Motor neuron (in vitro differentiated cells): ENCODE results near the gene HES7. TPM values are rescaled to one million over a fixed set of nuclear protein-coding genes. Genes with fewer than 3 reads are reported as not detected.

Experiments
- ATAC-seq, 8 experiments: fragments of 200-7000 bp; cut with Tn5 transposase; replicated peaks in 6 of 8; 2 replicates each; pipeline ENCODE4 v1.8.0; 2021; ENCODE audit warnings: mild to moderate bottlenecking in 8 of 8, moderate library complexity in 8 of 8
- H3K27ac ChIP-seq, 2 donors: fragments of 250-450 bp; sonication (Bioruptor Pico); 2 replicates each; pipeline ENCODE4 v1.9.0; 2021; ENCODE audit warnings: antibody characterized with exemption in 2 of 2, mild to moderate bottlenecking in 2 of 2, moderate library complexity in 1 of 2
- H3K4me1 ChIP-seq, 2 donors: fragments of 250-450 bp; sonication (Bioruptor Pico); replicated peaks in 1 of 2; 2 replicates each; pipeline ENCODE4 v1.6.1; 2021; ENCODE audit warnings: antibody characterized with exemption in 2 of 2, mild to moderate bottlenecking in 2 of 2, moderate library complexity in 1 of 2
- H3K4me3 ChIP-seq, 5 donors: fragments of 250-450 bp; sonication (Bioruptor Pico); 2 replicates each; pipeline ENCODE4 v1.9.0; 2021; ENCODE audit warnings: antibody characterized with exemption in 5 of 5, mild to moderate bottlenecking in 5 of 5, moderate library complexity in 4 of 5
- WGBS, 10 experiments: fragments of 450-650 bp; shearing (Covaris generic); methylation state at CpG; one replicate each; pipeline ENCODE4 v1.0.0; 2022; 5-methylcytosine and 5-hydroxymethylcytosine counted together
- in situ Hi-C, 9 experiments: fragments of 400-800 bp; cut with MboI; loops; one replicate each; pipeline ENCODE4 v1.15.0; 2021; ENCODE audit warnings: low sequenced_read_pairs in 9 of 9, low pct_unique_long_range_greater_than_20kb in 2 of 9; ENCODE audit not compliant: unreplicated experiment in 9 of 9
- total RNA-seq, 8 experiments: library from RNA; unstranded; fragments of 300-600 nt; gene quantifications; 2 replicates each; pipeline versions ENCODE4 v1.2.3 to v1.2.4, GENCODE V29; 2022

HES7 gene
- total RNA-seq, 8 experiments from 2014 or later = 0.31 to 4.0 (median 1.4) TPM; not detected in 1

DNA sequence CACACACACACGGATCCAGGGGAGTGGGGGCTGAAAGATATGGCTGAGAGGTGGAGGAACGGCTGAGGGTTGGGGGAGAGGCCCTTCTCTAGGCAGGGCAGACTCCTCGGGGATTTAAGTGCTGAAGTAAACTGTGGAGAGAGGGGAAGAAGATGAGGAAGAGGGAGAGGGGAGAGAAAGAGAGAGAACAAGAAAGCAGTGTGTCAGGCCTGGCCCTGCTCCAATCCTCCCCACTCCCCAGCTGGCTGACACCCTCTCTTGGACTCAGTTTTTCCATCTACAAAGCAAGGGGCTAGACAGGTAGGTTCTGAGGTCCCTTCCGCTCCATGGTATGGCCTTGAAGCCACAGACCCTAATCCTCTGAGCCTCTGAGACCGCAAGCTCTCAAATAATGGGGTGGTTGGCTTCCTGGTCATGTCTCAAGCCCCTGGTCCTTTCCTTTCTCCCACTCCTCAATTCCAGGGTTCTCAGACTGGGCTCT lies 36.9 kb upstream of the HES7 start:
- ATAC-seq = no peak
- peaks cover 23 to 33% of the 10 kb centered on the region in 2 donors for H3K4me1 ChIP-seq
- in situ Hi-C loops = no loop called here
- 20 to 100% (median 94%) methylated on average over 1 to 2 of the region's 5 CpGs; no CpG with 5 or more reads in 4 of the 10 experiments for WGBS, 10 experiments
- H3K4me3 ChIP-seq = peak overlapping the region; percentile 62 to 100 (median 99)
- H3K27ac ChIP-seq = peak overlapping the region in 1 of 2 donors; percentile 100

DNA sequence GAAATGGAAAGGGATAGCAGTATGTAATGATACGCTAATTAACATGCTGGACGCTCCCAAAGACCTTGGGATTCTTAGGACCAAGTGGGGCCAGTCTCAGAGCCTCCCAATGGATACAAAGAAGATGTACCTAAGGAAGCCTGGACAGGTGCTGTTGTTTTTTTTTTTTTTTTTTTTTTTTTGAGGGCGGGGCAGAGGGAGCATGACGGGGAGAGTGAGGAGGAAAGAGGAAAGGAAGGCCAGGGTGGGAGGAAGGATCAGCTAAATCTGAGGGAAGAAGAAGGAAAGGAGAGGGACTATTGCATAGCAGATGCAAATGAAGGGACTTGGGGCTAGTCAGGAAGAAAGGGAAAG lies 36.3 kb upstream of the HES7 start:
- Histone ChIP-seq H3K4me3 (peak overlapping the region; percentile 62 to 100 (median 99)), H3K4me1 (peaks cover 23 to 39% of the 10 kb centered on the region in 2 donors), H3K27ac (peak overlapping the region in 1 of 2 donors; percentile 100)
- ATAC-seq = no peak
- in situ Hi-C loops = no loop called here
- WGBS, 10 experiments = 20 to 100% (median 80%) methylated on average over 1 to 4 of the region's 4 CpGs; no CpG with 5 or more reads in 1 of the 10 experiments

DNA sequence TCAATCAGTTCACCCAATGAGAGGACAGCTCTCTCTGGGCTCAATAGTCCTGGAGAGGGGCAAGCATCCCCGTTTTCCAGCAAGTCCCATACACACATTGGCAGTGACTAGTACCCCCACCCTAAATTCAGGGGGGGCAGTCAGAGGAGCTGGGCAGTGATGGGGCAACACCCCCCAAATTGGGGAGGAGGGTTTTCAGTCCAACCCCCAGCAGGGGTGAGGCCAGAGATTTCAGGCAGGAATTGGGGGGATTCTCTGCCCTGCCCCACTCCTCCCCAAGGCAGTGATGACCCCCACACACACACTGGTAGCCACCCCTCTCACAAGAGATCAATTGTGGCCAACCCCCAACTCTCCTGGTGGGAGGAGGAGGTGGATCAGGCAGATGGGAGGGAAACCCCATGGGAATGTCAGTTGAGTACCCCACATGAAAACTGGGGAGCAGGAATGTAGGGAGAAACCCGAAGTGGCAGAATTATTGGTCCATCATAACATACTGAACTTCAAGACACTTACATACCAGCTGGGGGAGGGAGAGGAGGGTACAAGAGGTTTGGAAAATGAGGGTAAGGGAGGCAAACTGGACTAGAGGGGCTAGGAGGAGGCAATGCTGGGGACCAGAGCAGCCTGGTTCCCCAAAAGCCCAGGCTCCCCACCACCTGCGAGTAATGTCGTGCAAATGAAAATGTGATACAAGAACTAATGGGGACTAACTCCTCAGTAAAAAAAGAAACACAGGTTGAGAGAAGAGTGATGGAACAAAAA lies 35.7 kb upstream of the HES7 start:
- in situ Hi-C loops = no loop called here
- Histone ChIP-seq H3K4me3 (peak overlapping the region in 3 of 5 donors; percentile 82 to 100 (median 100)), H3K27ac (no peak overlapping the region), H3K4me1 (peaks cover 21 to 36% of the 10 kb centered on the region in 2 donors)
- 60 to 94% (median 74%) methylated on average over 1 to 3 of the region's 4 CpGs; no CpG with 5 or more reads in 2 of the 10 experiments for WGBS, 10 experiments
- ATAC-seq = no peak

DNA sequence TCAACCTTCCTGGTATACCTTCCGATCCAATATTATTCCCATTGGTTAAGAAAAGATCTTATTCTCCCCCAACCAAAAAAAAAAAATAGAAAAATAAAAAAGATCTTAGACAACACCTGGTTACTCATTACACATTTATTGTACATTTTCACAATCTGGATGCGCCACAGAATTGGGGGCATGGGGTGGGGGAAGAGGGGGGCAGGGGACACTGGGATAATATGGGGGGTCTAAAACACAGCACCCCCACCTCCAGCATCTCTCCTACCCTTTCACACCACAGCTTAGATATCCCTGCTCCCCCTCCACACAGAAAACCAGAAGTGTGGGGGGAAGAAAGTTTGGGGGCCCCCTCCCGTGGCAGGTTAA lies 35.1 kb upstream of the HES7 start:
- in situ Hi-C loops = no loop called here
- 0 to 100% (median 86%) methylated on average over 1 of the region's 3 CpGs; no CpG with 5 or more reads in 6 of the 10 experiments for WGBS, 10 experiments
- Histone ChIP-seq H3K4me1 (peaks cover 17 to 34% of the 10 kb centered on the region in 2 donors), H3K4me3 (peak overlapping the region in 3 of 5 donors; percentile 3 to 100 (median 9)), H3K27ac (no peak overlapping the region)
- no peak for ATAC-seq

DNA sequence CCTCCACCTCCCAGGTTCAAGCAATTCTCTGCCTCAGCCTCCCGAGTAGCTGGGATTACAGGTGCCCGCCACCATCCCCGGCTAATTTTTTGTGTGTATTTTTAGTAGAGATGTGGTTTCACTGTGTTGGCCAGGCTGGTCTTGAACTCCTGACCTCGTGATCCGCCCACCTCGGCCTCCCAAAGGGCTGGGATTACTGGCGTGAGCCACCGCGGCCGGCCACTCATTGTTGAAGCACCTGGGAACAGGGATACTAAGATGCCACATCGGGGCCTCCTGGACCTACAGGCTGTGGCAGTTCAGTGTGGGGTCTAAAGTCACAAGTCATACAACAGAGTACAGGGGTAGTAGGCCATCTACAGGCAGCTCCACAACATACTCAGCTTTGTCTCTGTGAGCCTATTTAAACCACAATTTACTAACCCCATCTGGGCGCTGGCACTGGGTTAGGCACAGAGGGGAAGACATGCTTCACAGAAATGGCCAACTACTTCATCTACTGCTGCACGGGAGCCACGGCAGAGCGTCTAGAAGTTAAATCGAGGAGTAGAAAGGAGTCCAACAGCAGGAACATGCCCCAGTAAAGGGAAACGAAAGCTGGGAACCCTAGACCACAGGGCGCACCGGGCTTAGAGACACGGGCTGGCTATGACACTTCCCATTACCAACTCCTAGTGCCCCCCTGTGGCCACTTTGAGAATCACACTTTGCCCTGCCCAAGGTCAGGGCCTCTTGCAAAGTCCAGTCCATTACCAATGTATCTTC lies 34.5 kb upstream of the HES7 start:
- Histone ChIP-seq H3K27ac (no peak overlapping the region), H3K4me3 (peak overlapping the region in 3 of 5 donors; percentile 3 to 9 (median 9)), H3K4me1 (peaks cover 11 to 32% of the 10 kb centered on the region in 2 donors)
- WGBS, 10 experiments = 0 to 100% (median 33%) methylated on average over 1 to 19 of the region's 20 CpGs; no CpG with 5 or more reads in 2 of the 10 experiments
- in situ Hi-C loops = no loop called here
- ATAC-seq = peak in 2 of 8 experiments; percentile 1 to 2

DNA sequence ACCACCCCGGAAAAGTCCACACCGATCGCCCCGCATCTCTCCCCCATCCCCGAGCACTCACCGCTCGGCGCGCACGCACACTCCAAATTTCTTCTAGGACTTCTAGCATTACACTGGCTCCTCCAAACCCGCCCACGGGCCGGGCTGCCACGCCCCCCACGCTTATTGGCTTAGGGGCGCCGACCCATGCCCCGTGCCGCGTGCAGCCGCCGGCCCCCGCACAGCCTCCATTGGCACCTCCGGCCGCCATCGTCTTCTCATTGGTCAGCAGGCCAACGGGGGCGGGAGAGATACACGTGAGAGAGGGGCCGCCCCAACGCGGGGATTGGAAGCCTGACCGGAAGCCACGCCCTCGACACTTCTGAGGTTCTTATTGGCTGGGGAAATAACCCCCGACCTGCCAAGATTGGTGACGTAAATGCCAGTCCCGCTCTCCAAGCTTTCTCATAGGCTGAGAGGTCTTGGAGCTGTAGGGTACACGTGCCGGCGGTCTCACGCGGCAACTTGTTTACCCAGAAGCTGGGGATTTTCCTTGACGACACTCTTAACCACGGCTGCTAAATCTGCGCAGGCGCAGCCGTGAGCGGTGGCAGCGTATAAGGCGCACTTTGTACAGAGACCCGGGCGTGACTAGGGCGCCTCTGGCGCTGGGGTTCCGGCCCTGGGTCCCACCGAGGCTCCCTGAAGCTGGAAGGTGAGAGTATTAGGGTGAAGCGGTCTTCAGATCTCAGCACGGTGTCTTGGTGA lies 32.5 kb upstream of the HES7 start:
- ATAC-seq = peak; percentile 43 to 78 (median 71)
- H3K4me1 ChIP-seq = peaks cover 17 to 36% of the 10 kb centered on the region in 2 donors
- peak overlapping the region; percentile 92 to 93 for H3K27ac ChIP-seq
- 0 to 2% (median 0%) methylated on average over 2 to 13 of the region's 59 CpGs; no CpG with 5 or more reads in 3 of the 10 experiments for WGBS, 10 experiments
- in situ Hi-C loops = no loop called here
- H3K4me3 ChIP-seq = peak overlapping the region; percentile 44 to 66 (median 50)

DNA sequence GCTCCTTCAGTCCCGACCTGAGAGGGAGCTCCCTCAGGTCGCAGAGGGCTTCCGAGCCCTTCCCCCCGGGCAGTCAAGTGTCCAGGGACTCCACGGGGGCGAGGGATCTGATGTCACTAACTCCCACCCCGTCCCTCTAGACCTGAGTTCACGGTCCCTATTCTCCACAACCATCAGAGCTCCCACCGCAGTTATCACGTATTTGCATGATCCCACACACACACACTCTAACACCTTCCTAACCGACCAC lies 32.0 kb upstream of the HES7 start:
- WGBS, 10 experiments = 0% methylated on average over 1 to 4 of the region's 11 CpGs; no CpG with 5 or more reads in 6 of the 10 experiments
- H3K4me1 ChIP-seq = peaks cover 17 to 32% of the 10 kb centered on the region in 2 donors
- peak overlapping the region; percentile 44 to 66 (median 50) for H3K4me3 ChIP-seq
- peak overlapping the region; percentile 79 to 81 for H3K27ac ChIP-seq
- no peak for ATAC-seq
- in situ Hi-C loops = no loop called here

DNA sequence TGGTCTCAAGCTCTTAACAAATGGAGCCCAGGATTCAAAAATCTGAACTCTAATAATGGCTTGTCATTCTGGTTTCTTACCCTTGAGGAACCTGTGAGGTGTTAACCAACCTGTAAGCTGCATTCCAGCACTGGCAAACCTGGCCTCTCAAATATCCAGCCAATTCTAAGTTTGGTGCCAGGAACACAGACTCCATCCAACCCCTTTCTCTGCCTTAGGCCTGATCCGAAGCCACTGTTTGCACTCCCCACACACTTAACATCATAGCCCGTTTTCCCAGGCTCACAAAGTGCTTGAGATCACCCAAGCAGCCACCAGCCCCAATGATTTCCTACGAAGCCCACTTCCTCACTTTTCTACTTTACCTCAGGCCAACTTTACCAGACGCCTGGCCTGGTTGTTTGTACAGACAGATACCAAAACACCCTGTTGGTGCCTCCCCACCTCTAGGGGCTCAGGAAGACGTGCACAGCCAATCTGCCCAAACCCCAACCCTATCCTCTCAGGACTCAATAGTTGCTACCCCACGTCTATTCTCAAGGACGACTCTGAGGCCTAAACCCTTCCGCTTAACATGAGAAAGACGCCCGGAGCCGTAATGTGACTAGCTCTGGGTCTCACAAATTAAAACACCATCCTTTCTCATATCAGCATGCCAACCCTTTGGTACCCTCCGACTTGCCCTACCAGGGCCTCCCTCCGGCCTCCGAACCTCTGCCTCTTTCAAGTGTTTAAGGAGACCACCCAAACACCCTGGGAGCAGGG lies 31.5 kb upstream of the HES7 start:
- in situ Hi-C loops = no loop called here
- WGBS, 10 experiments = 7 to 67% (median 27%) methylated on average over 1 to 11 of the region's 14 CpGs; no CpG with 5 or more reads in 2 of the 10 experiments
- H3K4me3 ChIP-seq = peak overlapping the region; percentile 44 to 66 (median 50)
- no peak for ATAC-seq
- peaks cover 22 to 37% of the 10 kb centered on the region in 2 donors for H3K4me1 ChIP-seq
- H3K27ac ChIP-seq = peak overlapping the region; percentile 79 to 81

DNA sequence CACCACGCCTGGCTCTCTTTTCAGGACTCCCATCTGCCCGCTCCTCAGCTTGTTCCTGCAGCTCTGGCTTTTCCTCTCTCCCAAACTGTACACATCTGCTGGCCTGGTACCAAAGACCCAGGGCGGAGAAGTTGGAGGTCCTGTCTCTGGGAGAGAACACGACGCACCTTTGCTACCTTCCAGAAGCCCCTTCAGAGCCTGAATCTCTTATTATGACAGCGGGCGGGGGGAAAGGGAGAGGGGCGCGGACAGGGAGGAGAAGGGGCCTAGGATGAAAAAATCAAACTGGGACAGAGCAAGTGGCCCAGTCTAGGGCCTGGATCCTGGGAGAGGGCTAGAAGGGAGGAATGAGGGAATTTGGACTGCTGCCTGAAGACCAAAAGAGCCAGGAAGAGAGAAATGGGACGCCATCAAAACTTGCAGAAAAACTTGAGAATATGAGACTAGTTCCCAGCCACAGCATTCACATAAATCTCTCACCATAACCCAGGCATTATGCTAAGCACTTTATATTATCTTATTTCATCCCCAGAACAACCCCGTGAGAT lies 30.8 kb upstream of the HES7 start:
- Histone ChIP-seq H3K27ac (peak overlapping the region; percentile 94 to 99), H3K4me3 (peak overlapping the region; percentile 22 to 66 (median 48)), H3K4me1 (peaks cover 23 to 37% of the 10 kb centered on the region in 2 donors)
- ATAC-seq = no peak
- in situ Hi-C loops = no loop called here
- WGBS, 10 experiments = 0 to 81% (median 2%) methylated on average over 1 to 5 of the region's 11 CpGs; no CpG with 5 or more reads in 5 of the 10 experiments

DNA sequence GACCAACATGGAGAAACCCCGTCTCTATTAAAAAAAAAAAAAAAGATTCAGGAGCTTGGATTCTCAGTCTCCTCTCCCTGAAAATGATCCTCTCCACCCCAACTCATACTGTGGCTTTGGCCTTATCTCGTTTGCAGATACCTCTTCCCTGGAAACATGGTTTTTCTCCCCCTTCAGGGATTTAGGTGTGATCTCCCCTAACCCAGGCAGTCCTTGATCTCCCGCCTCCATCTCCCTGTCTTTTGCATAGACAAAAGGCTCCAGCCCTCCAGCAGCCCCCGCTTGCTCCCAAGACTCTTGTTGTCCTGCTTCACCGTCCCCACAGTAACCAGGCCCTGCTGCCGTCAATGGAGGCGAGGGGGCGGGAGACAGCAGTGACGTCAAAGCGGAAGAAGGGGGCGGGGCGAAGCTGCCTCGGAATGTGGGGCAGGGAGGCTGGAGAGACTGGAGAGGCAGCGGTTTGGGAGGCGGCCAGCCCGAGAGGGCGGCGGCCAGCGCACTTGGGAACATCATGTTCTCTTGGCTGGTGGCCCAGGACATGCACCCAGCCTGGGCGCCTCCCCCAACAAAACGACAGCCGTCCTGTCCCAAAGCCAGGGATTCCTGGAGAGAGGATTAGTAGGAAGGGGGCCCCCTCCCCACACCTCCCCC lies 30.2 kb upstream of the HES7 start:
- Histone ChIP-seq H3K27ac (peak overlapping the region; percentile 94 to 99), H3K4me3 (peak overlapping the region; percentile 22 to 66 (median 48)), H3K4me1 (peaks cover 23 to 35% of the 10 kb centered on the region in 2 donors)
- in situ Hi-C loops = no loop called here
- ATAC-seq = peak; percentile 7 to 31 (median 19)
- WGBS, 10 experiments = 0 to 18% (median 3%) methylated on average over 1 to 8 of the region's 22 CpGs; no CpG with 5 or more reads in 5 of the 10 experiments

DNA sequence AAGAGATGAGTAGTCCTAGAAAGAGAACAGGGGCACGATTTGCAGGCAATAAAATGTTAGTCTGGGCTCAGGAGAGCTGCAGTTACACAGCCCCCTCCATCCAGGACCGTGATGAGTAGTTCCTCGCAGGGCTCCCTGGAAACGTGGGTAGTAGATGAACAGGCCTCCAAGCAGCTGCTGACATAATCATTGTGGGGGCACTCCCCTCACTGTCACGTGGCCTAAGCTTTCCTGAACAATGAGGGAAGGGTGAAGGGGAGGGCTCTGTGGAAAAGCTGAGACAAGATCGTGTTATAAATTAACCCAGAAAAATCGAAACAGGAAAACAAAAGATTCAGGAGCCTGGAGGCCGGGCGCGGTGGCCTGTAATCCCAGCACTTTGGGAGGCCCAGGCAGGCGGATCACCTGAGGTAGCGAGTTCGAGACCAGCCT lies 29.6 kb upstream of the HES7 start:
- peak in 7 of 8 experiments; percentile 0 to 27 (median 16) for ATAC-seq
- peaks cover 23 to 33% of the 10 kb centered on the region in 2 donors for H3K4me1 ChIP-seq

More for the DNA sequence above, 29.6 kb upstream of the HES7 start:
- Histone ChIP-seq H3K27ac (peak overlapping the region; percentile 94 to 99), H3K4me3 (peak overlapping the region; percentile 22 to 66 (median 48))
- in situ Hi-C loops = no loop called here
- 0 to 18% (median 6%) methylated on average over 2 to 12 of the region's 13 CpGs; no CpG with 5 or more reads in 1 of the 10 experiments for WGBS, 10 experiments
